Mesenchymal stem cell (in vitro differentiated cells and primary cell): Measurements from ENCODE around the gene GBX2.

Experiments used
- DNase-seq: peaks from one replicate; pipeline ENCODE4 v3.0.0-alpha.2; 2013
- H2AFZ ChIP-seq: one replicate; pipeline ENCODE4 v1.6.1; 2013; ENCODE audit warnings: low read depth, mild to moderate bottlenecking, control low read depth, inconsistent platforms, low read length, moderate library complexity
- H2AK5ac ChIP-seq: 2 replicates; pipeline ENCODE4 v1.6.1; 2013; ENCODE audit warnings: low read length, moderate library complexity, mild to moderate bottlenecking, inconsistent platforms; ENCODE audit not compliant: severe bottlenecking
- H2BK120ac ChIP-seq: one replicate; pipeline ENCODE4 v1.6.1; 2013; ENCODE audit warnings: low read depth, mild to moderate bottlenecking, inconsistent platforms, low read length, moderate library complexity
- H2BK12ac ChIP-seq, 2 experiments: one replicate each; pipeline ENCODE4 v1.6.1; 2013; ENCODE audit warnings: inconsistent platforms in 2 of 2, low read length in 2 of 2, mild to moderate bottlenecking in 2 of 2, moderate library complexity in 2 of 2, control low read depth in 1 of 2
- H2BK15ac ChIP-seq: one replicate; pipeline ENCODE4 v1.6.1; 2013; ENCODE audit warnings: mild to moderate bottlenecking, low read depth, inconsistent platforms; ENCODE audit not compliant: poor library complexity, severe bottlenecking
- H2BK5ac ChIP-seq: 2 replicates; pipeline ENCODE4 v1.6.1; 2013; ENCODE audit warnings: low read depth, mild to moderate bottlenecking, low read length, control low read depth, inconsistent platforms; ENCODE audit not compliant: poor library complexity, severe bottlenecking
- H3K14ac ChIP-seq, 2 experiments: one replicate each; pipeline ENCODE4 v1.6.1; 2013; ENCODE audit warnings: inconsistent platforms in 2 of 2, low read length in 2 of 2, control low read depth in 1 of 2, mild to moderate bottlenecking in 1 of 2, moderate library complexity in 1 of 2
- H3K18ac ChIP-seq, 2 experiments: one replicate each; pipeline ENCODE4 v1.6.1; 2013; ENCODE audit warnings: inconsistent platforms in 2 of 2, low read length in 2 of 2, control low read depth in 1 of 2, low read depth in 1 of 2, mild to moderate bottlenecking in 1 of 2
- H3K23ac ChIP-seq, 2 experiments: one replicate each; pipeline ENCODE4 v1.6.1; 2013; ENCODE audit warnings: inconsistent platforms in 2 of 2, low read length in 2 of 2, mild to moderate bottlenecking in 2 of 2, moderate library complexity in 2 of 2, control low read depth in 1 of 2
- H3K27ac ChIP-seq: 2 replicates; pipeline ENCODE4 v1.5.1; 2013; ENCODE audit warnings: mild to moderate bottlenecking, moderate library complexity, low read length, control low read depth, inconsistent platforms; ENCODE audit not compliant: poor library complexity, severe bottlenecking
- H3K27me3 ChIP-seq, 2 experiments: 2 replicates each; pipeline versions ENCODE4 v1.6.1 to v1.7.0; 2013; ENCODE audit warnings: low read length in 2 of 2, mild to moderate bottlenecking in 2 of 2, moderate library complexity in 2 of 2, control low read depth in 1 of 2, inconsistent platforms in 1 of 2; ENCODE audit not compliant: control insufficient read depth in 1 of 2, insufficient read depth in 1 of 2
- H3K36me3 ChIP-seq, 2 experiments: 2 replicates each; pipeline versions ENCODE4 v1.6.1 to v1.7.0; 2013; ENCODE audit warnings: low read length in 2 of 2, control low read depth in 1 of 2, inconsistent platforms in 1 of 2, low read depth in 1 of 2, mild to moderate bottlenecking in 1 of 2; ENCODE audit not compliant: insufficient read depth in 2 of 2, control insufficient read depth in 1 of 2
- H3K4ac ChIP-seq, 2 experiments: one replicate each; pipeline ENCODE4 v1.6.1; 2013; ENCODE audit warnings: inconsistent platforms in 2 of 2, low read length in 2 of 2, mild to moderate bottlenecking in 2 of 2, moderate library complexity in 2 of 2, control low read depth in 1 of 2, low read depth in 1 of 2
- H3K4me1 ChIP-seq: 2 replicates; pipeline ENCODE4 v1.6.1; 2013; ENCODE audit warnings: low read depth, low read length, control low read depth; ENCODE audit not compliant: control insufficient read depth, insufficient read depth
- H3K4me2 ChIP-seq: 2 replicates; pipeline ENCODE4 v1.6.1; 2013; ENCODE audit warnings: low read length, mild to moderate bottlenecking, inconsistent platforms; ENCODE audit not compliant: poor library complexity, severe bottlenecking
- H3K4me3 ChIP-seq, 2 experiments: 2 replicates each; pipeline versions ENCODE4 v1.5.1 to v1.7.0; 2013; ENCODE audit warnings: low read length in 2 of 2, mild to moderate bottlenecking in 2 of 2, control low read depth in 1 of 2, low read depth in 1 of 2; ENCODE audit not compliant: insufficient read depth in 1 of 2
- H3K79me1 ChIP-seq: replicated peaks from 2 replicates; pipeline ENCODE4 v1.6.1; 2013; ENCODE audit warnings: mild to moderate bottlenecking, control low read depth, low read length, inconsistent platforms; ENCODE audit not compliant: poor library complexity, severe bottlenecking
- H3K9ac ChIP-seq: 2 replicates; pipeline ENCODE4 v1.7.0; 2013; ENCODE audit warnings: mild to moderate bottlenecking, low read length, moderate library complexity
- H3K9me3 ChIP-seq: 2 replicates; pipeline ENCODE4 v1.7.0; 2013; ENCODE audit warnings: mild to moderate bottlenecking, low read length; ENCODE audit not compliant: control insufficient read depth
- H4K8ac ChIP-seq: one replicate; pipeline ENCODE4 v1.6.1; 2013; ENCODE audit warnings: inconsistent platforms, mild to moderate bottlenecking, low read length, moderate library complexity
- H4K91ac ChIP-seq: one replicate; pipeline ENCODE4 v1.6.1; 2013; ENCODE audit warnings: mild to moderate bottlenecking, low read length, inconsistent platforms
- WGBS: methylation state at CpG from one replicate; pipeline ENCODE4 v1.1.7; 2013; ENCODE audit warnings: mixed read lengths; 5-methylcytosine and 5-hydroxymethylcytosine counted together

The GBX2 gene

GRCh38 chr2:236169741-236170589, 1.8 kb upstream of the GBX2 start:
- H3K18ac ChIP-seq = no peak overlapping the region
- H3K14ac ChIP-seq = no peak overlapping the region
- peaks cover 37% of the 10 kb centered on the region for H3K4me1 ChIP-seq

DNA sequence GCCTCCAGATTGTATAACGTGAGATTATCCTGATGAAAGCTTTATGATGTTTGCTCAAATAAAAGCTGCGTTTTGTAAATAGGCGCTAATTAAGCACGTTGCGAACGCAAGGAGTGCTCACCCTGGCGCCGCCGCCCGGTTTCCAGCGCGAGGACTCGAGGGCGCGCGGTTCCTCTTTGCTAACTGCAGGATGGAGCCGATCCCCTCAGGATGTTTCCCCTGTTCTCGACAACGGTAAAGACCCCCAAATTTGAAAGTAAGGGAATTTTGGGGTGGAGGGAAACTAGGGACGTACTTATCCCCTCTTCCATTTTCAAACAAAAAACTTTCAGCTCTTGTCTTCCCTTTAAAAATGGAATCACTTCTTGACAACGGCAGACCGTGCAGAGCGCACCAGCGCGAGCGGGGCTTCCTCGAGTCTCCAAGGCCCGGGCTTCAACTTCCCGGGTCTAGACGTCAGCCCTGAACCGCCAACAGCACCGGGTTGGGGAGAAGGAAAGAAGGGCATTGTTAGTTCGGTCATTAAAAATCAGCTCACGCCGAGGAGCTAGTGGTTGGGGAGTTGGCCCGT, 1.1 kb upstream of the GBX2 start:
- H2AK5ac ChIP-seq = no peak overlapping the region
- H2AFZ ChIP-seq = no peak overlapping the region
- H3K4me3 ChIP-seq = no peak overlapping the region
- no peak overlapping the region for H2BK12ac ChIP-seq
- no peak overlapping the region for H2BK120ac ChIP-seq
- H3K23ac ChIP-seq = no peak overlapping the region
- no peaks in the 10 kb centered on the region for H3K36me3 ChIP-seq
- peak; percentile 23 for DNase-seq
- no peak overlapping the region for H2BK15ac ChIP-seq
- H4K91ac ChIP-seq = no peak overlapping the region
- no peak overlapping the region for H3K9ac ChIP-seq
- H3K27me3 ChIP-seq = peaks cover 65 to 91% of the 10 kb centered on the region in 2 experiments
- H3K27ac ChIP-seq = no peak overlapping the region
- H3K79me1 ChIP-seq = peaks cover 1% of the 10 kb centered on the region
- H4K8ac ChIP-seq = no peak overlapping the region
- no peak overlapping the region for H2BK5ac ChIP-seq
- no peaks in the 10 kb centered on the region for H3K9me3 ChIP-seq
- no peak overlapping the region for H3K4me2 ChIP-seq
- no peak overlapping the region for H3K18ac ChIP-seq
- 2% methylated on average over 31 of the region's 36 CpGs for WGBS
- no peak overlapping the region for H3K14ac ChIP-seq
- no peak overlapping the region for H3K4ac ChIP-seq
- peaks cover 35% of the 10 kb centered on the region for H3K4me1 ChIP-seq

More at GRCh38 chr2:236169741-236170589, 1.8 kb upstream of the GBX2 start:
- H2BK120ac ChIP-seq = no peak overlapping the region
- H2BK12ac ChIP-seq = no peak overlapping the region
- peaks cover 1% of the 10 kb centered on the region for H3K79me1 ChIP-seq
- H3K23ac ChIP-seq = peak overlapping the region in 1 of 2 experiments; percentile 3
- no peak overlapping the region for H4K8ac ChIP-seq
- H2BK5ac ChIP-seq = no peak overlapping the region
- no peak overlapping the region for H3K4ac ChIP-seq
- 5% methylated on average over 15 of the region's 38 CpGs for WGBS
- no peak overlapping the region for H2BK15ac ChIP-seq
- no peaks in the 10 kb centered on the region for H3K36me3 ChIP-seq
- H3K27me3 ChIP-seq = peaks cover 69 to 91% of the 10 kb centered on the region in 2 experiments
- no peak overlapping the region for H2AFZ ChIP-seq
- no peak overlapping the region for H3K4me3 ChIP-seq
- H2AK5ac ChIP-seq = no peak overlapping the region
- H3K27ac ChIP-seq = no peak overlapping the region
- H3K4me2 ChIP-seq = no peak overlapping the region
- no peak for DNase-seq
- H4K91ac ChIP-seq = no peak overlapping the region
- no peak overlapping the region for H3K9ac ChIP-seq
- H3K9me3 ChIP-seq = no peaks in the 10 kb centered on the region

DNA sequence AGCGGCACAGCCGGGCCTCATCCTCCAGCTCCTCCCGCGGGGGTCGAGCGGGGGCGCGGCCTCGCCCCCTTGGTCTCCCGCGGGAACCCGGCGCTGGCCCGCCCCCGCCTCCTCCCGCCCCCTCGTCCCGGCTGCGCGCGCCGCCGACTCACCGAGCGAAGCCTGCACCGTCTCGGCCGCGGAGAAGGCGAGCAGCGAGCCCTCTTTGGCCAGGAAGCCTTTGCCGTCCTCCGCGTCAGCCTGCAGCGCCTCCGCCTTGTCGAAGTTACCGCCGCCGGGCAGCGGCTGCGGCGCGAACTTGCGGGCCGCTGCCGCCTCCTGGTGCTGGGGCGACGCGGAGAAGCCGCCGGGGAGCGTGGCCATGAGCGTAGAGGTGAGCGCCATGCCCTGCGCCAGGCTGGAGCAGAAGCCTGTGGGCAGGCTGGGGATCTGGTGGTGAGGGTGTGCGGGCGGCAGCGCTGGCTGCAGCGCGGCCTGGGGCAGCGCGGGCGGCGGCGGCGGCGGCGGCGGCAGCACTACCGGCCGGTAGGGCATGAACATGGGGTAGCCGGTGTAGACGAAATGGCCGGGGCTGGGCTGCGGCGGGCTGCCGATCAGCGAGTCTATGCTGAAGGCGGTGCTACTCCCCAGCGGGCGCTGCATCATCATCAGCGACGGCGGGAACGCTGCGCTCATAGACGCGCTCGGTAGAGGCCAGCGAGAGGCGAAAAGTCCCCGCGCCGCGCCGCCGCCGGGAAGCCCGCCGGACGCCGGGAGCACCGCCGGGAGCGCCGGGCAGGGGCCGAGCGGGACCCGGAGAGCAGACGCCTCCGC, 683 bp downstream of the GBX2 start:
- peaks cover 48 to 91% of the 10 kb centered on the region in 2 experiments for H3K27me3 ChIP-seq
- H3K9ac ChIP-seq = no peak overlapping the region
- H2BK120ac ChIP-seq = no peak overlapping the region
- H3K36me3 ChIP-seq = peaks cover 0 to 4% of the 10 kb centered on the region in 2 experiments
- no peak overlapping the region for H2BK12ac ChIP-seq
- H2BK5ac ChIP-seq = no peak overlapping the region
- H3K14ac ChIP-seq = no peak overlapping the region
- peak overlapping the region; percentile 38 for H4K8ac ChIP-seq
- no peak overlapping the region for H2AFZ ChIP-seq
- peak overlapping the region in 1 of 2 experiments; percentile 64 for H3K23ac ChIP-seq
- no peak overlapping the region for H2AK5ac ChIP-seq
- H3K27ac ChIP-seq = no peak overlapping the region
- peak overlapping the region; percentile 96 for H3K4me2 ChIP-seq
- H3K9me3 ChIP-seq = no peaks in the 10 kb centered on the region
- peak overlapping the region; percentile 69 to 73 for H3K4me3 ChIP-seq
- H3K79me1 ChIP-seq = peaks cover 10% of the 10 kb centered on the region
- 1% methylated on average over 48 of the region's 112 CpGs for WGBS
- no peak overlapping the region for H4K91ac ChIP-seq
- no peak overlapping the region for H2BK15ac ChIP-seq
- H3K18ac ChIP-seq = no peak overlapping the region
- DNase-seq = peak; percentile 42
- peaks cover 42% of the 10 kb centered on the region for H3K4me1 ChIP-seq
- H3K4ac ChIP-seq = no peak overlapping the region
